Activated T-cell treated with anti-CD3 and anti-CD28 coated beads for 4 hours (primary cell): ENCODE data around the gene STARD8.

Experiments used
- DNase-seq: peaks from one replicate; pipeline ENCODE4 v3.0.0-alpha.2; 2020

STARD8 gene

DNA sequence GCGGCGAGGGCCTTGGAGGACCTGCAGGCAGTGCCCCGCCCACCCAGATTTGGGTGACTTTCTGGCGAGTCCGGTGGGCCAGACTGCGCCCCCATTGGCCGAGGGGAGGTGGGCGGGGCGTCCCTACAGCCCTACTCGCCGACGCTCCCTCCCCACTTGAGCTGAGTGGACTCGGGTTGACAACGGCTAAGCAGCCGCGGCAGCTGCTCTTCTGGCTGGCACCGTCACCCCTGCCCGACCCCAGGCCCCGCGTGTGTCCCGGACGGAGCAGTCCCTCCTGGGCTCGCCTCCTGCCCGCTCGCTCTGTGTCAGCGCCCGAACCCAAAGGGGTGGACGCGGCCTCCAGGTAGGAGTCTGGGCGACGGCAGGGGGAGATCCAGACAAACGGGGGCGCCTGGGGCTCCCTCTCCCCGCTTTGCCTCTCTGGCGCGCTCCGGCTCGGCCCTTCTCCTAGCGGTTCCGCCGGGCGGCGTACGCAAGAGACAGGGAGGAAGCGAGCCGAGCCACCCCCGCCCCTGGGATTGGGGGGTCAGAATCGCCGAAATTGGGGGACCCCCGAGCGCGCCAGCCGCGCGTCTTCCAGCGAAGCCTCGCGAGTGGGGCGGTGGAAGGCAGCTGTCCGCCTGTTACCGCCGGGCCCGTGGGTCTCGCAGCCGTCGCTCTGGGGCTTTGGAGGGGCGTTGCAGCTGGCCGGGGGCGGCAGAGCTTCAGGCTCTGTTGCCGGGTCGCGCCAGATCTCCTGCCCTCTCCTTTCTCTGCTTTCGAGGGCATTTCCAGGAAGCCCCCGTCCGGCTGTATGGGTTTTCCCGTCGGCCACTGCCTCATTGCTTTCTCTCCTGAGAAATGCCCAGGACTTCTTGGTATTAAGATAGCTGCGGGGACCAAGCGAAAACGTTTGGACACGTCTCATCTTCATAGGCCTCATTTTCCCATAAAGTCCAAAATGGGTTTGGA lies 46.3 kb downstream of the STARD8 start:
- no peak for DNase-seq

DNA sequence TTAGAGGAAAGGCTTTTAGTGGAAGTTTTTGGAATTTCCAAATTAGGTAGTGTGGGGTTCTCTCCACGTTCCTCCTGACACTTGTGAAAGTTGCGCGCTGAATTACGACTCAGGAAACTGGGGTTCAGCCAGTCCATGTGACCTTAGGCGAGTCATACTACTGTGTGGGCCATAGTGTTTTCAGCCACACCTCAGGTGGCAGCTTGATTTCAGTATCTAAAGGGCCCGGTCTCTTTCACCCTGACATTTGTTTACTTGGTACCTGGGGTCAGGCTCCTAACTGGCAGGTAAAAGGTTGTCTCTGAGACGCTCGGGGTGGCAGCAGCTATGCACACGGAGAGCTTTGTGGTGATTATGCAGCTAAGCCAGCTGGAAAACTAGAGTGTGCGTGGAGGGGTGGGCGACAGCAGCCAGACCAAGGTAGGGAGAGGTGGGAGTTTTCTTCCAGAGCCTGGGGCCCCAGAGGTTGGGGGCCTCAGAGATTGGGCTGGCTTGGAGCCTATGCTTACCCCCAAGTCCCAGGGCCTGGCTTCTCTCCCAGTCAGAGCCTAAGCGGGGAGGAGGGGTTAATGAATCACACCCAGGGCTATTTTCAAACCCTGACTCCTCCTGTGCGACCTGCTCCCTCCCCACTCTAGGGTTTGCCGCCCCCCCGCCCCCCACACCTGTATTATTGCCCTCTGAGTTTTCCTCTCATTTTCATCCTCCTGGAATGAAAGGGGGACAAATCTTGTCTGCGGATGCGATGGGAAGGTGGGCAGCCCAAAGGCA lies 47.2 kb downstream of the STARD8 start:
- no peak for DNase-seq

DNA sequence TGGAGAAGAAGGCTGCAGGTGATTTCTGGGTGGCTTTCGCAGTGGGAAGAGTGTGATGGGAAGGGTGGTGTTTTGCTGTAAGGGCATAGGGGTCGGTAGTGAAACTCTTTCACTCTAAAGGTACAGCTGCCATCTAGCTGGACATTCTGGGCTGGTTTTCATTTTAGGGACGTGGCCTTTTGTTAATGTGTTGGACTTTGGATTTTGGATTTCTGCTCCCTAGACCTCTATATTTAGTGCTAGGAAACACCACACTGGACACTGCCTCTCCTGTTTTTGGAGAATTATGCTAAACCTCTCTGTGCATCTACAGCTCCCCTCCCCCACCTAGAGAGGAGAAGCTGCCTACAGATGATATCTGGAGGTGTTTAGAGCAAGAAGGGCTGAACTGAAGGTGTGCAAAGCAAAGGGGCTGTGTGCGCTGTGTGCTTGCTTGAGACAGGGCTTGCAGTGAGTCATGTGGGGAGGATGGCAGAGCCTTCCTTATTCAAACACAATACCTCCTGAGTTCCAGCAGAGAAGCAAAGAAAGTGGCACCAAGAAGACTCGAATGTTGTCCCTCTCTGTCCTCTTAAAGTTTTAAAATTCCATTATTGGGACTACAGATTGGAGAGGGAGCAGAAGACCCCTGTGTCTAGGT lies 47.9 kb downstream of the STARD8 start:
- no peak for DNase-seq

DNA sequence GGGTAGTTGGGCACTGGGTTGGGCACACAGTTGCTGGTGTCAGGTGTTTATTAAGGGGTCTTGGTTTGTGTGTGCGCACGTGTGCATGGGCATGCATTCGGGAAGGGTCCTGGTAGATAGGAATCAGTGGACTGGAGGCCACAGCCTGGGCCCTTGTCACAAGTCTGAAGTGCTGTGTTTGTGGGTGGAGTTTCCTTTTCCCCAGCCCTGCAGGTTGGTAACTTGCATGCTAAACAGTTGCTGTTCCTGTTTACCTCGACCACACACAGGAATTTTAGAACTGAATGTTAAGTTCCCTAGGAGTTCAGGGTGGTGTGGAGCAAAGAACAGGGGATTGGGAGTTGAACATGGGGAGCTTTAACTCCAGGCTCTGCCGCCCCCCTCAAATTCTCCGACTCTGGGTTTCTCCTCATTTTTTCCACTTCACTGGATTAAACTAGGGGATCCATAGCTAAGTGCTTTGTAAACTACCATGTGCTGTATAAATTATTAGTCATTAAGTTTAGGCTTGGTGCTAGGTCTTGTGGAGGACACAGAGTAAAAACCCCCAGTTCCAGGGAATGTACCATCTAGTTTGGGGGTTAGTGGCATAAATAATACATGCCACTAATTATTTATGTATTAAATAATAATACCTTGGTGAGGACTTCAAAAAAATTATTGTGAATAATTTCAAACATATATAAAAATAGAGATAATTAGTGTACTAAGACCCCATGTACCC lies 49.0 kb downstream of the STARD8 start:
- DNase-seq = no peak

DNA sequence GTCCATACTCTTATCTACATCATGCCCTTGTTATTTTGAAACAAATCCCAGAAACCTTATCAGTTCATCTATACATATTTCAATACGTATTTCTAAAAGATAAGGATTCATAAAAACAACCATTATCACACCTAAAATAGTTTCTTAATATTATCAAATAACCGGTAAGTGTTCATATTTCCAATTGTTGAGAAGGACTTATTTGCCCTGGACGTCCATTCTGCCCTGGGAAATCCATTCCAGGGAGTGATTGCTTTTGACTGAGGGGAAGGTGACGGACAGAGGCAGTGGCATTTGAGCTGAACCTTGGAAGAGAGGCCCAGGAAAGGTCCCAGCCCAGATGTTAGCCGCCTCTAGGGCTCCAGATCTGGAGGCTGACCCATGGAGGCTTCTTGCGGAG lies 49.6 kb downstream of the STARD8 start:
- DNase-seq = no peak

DNA sequence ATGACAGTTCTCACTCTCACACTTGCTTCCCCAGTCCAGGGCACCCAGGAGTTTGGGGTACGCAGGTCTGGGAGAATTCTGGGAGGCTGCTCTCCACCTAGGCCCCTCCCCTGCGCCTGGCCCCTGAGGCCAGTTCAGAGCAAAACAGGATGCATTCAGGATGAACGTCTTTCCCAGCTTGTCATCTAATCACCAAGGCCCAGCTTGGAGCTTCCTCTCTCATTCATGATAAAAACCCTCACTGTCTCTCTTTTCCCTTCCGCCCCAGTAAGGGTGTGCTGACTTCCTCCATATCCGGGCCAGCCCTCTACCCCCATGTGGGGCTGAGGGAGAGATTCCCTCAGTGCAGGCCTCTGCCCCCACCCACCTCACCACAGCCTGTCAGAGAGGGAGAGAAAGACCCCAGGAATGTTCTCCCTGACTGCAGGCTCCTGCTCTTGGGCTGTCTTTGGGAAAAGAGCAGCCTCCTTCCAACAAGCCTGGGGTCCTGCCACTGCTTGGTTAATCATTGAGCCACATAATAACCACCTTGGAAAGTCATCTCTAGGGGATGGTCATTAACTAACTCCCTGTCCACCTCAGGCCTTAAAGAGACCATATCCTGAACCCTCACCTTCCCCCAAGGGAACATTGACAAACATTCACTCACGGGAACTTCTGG lies 50.1 kb downstream of the STARD8 start:
- DNase-seq = no peak

DNA sequence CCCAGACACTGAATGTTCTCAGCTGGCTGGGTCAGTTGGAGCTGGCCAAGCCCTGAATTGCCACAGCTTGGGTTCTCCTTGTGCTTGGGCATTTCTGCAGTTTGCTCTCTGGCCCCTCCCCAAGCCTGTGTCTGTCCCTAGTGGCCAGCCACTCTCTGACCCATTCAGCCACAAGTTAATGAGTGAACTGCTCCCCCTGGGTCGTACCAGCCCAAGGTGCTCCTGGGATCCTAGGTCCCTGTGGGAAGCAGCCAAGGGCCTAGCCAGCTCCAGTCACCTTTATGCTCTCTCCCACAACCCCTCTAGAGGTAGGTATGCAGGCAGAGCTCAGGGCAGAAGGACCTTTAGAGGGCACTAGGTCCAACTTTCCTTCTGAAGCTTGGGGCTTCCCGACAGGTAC lies 51.5 kb downstream of the STARD8 start:
- DNase-seq = no peak

DNA sequence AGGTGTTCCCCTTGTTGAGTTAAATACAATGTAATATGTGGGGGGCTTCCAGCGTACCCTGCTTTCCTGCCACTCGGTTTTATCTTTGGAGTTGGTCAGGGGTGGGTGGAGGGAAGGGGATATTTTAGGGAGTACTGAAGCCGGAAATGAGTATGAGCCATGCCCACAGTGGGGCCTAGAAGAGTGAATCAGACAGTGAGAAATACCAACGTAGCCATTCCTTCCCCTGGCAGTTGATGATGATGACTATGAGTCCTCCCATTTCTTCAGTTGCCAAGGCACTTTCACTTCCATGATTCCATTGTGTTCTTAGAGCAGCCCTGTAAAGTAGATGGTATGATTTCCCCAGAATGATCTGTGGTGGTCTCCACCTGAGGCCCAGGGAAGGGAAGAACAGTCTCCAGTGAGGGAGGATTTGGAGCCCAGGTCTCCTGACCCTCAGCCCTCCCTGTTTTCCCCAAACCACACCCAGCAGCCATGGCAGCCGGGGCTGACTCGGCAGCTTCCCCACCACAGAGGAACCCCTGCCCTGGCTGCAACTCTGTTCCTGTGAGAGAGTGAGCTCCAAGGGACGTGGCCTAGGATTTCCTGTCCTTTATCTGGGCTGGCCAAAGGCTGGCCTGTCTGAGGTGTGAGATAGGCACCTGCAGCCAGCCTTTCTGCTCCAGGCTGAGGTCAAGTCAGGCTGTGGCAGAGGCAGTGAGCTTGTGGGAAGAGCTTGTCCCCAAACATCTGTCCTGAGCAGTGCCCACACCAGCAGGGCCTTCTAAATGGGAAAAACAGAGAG lies 52.7 kb downstream of the STARD8 start:
- DNase-seq = no peak

DNA sequence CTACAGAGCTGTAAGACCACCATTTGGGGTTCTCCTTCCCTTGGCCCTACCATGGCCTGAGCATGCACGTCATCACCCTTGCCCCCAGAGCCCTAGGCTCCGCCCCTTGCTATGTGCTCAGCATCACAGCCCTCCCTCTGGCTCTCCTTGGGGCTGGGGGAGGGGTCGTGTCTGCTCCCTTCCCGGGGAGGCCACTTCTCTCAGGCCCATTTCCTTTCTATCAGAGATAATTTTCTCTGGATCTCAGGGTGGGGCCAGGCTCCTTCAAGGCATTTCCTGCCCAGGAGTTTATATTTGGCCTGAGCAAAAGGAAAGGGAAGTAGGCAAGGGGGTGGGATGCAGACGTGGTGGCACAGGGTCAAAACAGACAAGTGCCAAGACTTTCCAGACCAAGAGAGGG lies 55.9 kb downstream of the STARD8 start:
- DNase-seq = no peak

DNA sequence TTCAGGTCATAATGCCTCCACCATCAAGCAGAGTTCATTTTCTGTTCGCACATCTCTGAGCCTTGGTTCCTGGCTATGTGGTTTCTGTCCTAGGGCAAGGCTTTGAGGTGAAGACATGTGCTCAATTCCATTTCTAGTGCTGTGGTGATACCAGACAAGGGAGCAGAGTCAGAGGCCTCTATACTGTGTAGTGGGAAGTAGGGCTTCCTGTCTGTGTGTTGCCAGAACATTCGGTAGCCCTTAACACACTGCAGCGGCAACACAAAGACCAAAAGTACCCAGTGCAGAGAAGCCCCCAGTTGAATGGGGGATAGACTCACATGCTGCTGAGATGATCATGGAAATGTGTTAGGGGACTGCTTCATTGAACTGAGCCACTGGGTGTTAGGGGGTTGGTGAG lies 56.4 kb downstream of the STARD8 start:
- no peak for DNase-seq

DNA sequence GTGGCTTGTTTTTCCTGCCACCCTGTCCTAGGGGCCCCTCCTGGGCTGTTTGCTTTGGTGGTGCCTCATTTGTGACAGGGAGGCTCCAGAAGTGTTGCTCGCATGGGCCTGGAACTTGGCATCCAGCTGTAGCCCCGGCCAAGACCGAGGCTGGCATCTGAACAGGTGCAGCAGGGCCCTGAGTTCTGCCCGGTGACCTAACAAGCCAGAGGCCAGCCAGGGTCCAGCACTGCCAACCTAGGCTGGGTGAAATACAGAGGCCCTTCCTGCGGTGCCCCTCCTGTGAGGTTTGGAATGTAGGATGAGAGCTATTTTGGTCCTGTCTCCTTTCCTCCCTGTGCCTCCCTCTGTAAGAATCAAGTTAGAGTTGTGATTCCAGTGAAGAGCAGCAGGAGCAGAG lies 58.5 kb downstream of the STARD8 start:
- no peak for DNase-seq

DNA sequence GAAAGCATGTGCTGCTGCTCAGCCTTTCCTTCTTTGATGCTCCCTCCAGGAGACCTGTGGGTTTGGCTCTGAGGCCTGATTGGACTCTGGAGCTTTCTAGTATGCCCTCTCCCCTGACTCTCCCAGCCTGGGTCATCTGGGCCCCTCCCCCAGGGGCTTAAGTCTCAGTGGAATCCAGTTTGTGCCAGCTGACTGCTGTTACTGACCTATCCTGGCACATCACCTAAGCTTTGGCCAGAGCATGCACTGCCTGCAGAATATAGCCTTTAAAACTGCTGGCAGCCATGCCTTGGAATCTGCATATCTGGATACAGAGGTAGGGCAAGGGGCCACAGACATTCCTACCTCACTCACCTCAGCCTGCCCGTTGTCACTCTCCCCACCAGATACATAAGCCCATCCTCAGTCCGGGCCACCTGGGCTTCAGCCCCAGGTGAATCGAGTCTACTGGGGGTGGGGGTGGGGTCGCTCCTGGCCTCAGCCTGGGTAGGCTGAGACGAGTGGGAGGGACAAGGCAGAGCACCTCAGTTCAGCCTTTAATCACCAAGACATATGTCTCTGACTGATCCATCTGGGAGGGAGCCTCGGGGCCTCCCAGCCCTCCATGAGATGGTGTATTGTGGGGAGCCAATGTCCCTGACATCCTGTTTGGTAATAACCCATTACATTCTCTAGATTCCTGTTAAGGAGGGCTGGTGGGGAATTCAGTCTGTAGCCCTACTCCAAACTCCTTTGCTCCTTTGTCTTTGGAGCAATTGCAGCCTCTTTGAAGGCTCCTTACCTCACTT lies 61.2 kb downstream of the STARD8 start:
- no peak for DNase-seq

DNA sequence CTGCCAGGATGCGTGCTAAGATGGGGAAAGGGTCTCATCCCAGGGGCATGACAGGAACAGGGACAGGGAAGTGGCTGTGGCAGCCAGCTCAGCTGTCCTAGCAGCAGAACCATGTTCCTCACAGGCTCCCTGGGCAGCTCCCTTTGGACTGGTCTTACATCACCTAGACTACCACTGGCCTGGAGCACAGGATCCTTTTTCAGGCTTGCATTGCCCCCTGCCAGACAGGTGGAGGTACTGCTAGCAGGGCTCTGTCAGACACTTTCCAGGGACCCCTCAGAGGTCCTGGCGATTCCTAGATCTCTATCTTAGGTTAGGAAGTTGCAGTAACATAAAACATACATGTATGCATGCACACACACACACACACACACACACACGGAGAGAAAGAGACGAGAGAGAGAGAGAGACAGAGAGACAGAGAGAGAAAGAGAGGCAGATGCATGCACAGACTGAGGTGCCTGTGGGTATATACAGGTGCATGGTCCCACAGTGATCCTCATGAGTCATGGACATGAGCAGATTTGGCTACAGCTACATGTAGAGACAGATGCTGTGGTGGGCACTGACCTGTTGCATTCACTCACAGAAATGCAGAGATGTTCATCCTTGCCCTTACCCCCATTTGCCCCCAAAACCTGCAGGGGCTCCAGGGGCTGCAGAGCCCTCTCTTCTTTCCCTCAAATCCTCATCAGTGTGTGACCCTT lies 63.6 kb downstream of the STARD8 start:
- no peak for DNase-seq

DNA sequence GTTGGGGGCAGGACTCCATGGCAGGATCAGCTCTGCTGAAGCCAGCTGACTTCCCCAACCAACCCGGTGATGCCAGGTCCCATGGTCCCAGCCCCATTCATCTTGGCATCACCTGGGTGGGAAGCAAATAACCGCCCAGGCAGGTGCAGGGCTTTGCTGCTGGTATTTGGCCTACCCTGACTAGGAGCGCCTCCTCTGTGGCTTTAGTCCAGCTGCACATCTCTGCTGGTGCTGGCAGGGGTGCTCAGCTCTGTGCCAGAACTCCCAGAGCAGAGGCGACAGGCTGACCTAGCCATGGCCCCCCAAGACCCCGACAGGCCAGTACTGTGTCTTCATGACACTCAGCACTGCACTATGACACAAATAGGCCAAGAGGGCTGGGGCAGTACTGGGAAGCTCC lies 64.4 kb downstream of the STARD8 start:
- DNase-seq = no peak

DNA sequence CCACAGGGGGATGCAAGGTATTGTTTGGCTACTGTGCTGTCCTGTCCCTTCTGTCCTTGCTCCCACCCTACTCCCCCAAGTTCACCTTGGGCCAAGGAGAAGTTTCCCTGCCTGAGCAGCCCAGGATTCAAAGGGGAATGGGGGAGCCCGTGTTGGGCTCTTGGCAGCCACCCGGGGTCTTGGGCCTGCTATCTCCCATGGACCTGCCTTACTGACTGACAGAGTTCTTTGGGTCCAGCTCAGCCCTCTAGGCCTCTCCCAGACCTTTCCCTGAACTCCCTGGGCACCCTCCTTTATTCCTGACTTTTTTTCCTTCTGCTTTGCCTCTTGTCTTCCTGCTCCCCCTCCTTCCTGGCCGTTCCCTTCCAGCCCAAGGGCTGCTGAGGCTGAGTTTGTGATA lies 67.4 kb downstream of the STARD8 start:
- DNase-seq = no peak

DNA sequence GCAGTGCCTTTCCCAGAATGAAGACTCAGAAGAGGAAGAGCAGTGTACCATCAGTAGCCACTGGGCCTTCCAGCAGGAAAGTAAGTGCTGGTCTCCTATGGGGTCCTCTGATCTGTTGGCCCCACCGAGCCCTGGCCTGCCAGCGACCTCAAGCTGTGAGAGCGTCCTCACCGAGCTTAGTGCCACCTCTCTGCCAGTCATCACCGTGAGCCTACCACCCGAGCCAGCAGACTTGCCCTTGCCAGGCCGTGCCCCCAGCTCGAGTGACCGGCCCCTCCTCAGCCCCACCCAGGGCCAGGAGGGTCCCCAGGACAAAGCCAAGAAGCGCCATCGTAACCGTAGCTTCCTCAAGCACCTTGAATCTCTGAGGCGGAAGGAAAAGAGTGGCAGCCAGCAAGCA lies 69.7 kb downstream of the STARD8 start:
- DNase-seq = no peak

DNA sequence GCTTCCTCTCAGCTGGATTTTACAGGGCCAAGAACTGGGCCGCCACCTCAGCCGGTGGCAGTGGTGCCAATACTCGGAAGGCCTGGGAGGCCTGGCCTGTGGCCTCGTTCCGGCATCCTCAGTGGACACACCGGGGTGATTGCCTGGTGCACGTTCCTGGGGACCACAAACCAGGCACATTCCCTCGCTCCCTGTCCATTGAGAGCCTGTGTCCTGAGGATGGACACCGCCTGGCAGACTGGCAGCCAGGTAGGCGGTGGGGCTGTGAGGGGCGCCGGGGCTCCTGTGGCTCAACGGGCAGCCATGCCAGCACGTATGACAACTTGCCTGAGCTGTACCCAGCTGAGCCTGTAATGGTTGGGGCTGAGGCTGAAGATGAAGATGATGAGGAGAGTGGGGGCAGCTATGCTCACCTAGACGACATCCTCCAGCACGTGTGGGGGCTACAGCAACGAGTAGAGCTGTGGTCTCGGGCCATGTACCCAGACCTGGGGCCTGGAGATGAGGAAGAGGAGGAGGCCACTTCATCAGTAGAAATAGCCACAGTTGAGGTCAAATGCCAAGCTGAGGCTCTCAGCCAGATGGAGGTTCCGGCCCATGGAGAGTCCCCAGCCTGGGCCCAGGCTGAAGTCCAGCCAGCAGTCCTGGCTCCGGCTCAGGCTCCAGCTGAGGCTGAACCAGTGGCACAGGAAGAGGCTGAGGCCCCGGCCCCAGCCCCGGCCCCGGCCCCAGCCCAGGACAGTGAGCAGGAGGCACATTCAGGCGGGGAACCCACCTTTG lies 70.4 kb downstream of the STARD8 start:
- DNase-seq = no peak

DNA sequence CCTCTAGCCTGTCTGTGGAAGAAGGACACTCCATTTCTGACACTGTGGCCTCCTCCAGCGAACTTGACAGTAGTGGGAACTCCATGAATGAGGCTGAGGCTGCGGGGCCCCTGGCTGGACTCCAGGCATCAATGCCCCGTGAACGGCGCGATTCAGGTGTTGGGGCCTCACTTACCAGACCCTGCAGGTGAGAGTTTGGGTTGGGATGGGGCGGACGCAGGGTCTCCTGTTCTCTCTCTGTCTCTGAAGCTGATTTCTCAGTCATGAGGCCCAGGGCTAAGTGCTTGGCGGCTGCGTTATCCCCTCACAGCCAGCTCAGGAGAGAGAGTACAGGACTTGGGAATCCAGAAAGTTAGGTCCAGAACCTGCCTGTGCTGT lies 71.0 kb downstream of the STARD8 start:
- DNase-seq = no peak

DNA sequence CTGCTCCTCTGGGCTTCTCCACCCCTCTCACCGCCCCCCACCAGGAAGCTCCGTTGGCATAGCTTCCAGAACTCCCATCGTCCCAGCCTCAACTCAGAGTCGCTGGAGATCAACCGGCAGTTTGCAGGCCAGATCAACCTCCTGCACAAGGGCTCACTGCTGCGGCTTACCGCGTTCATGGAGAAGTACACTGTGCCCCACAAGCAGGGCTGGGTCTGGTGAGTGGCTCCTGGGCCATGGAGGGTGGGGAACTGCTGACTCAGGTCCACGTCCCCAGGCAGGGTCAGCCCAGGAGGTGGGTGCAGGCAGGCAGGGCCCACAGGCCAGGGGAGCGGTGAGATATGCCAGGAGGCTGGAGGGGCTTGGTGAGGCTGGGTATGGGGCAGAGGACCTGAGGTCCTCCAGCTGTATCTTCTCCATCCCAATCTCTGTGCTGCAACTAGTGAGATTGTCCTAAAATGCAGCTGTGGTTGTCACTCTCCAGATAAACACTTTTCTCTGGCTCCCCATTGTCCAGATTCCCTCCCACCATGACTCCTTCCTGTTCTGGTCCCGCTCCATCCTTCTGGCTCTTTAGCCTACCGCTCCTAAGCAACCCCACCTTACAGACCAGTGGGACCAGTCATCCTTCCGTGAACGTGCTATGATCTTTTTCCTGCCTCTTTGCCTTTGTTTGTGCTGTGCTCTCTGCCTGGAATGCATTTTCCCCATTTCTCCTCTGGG lies 71.9 kb downstream of the STARD8 start:
- no peak for DNase-seq
